Osteoblast (primary cell): ENCODE results near the gene LHFPL6. TPM values are rescaled to one million over a fixed set of nuclear protein-coding genes. Genes with fewer than 3 reads are reported as not detected.

Source experiments
- DNase-seq: peaks from one replicate; pipeline ENCODE4 v3.0.0; 2011; ENCODE audit warnings: low spot score, mixed read lengths; ENCODE audit not compliant: insufficient read length; ENCODE audit errors: missing footprints
- H2AFZ ChIP-seq: 2 replicates; pipeline ENCODE4 v1.6.0; 2011; ENCODE audit warnings: mild to moderate bottlenecking, low read length
- H3K27ac ChIP-seq: 2 replicates; pipeline ENCODE4 v1.5.1; 2011; ENCODE audit warnings: mild to moderate bottlenecking, low read depth, low read length, moderate library complexity
- H3K27me3 ChIP-seq: 2 replicates; pipeline ENCODE4 v1.6.0; 2012; ENCODE audit warnings: mild to moderate bottlenecking, control low read depth, inconsistent platforms, low read length, moderate library complexity; ENCODE audit not compliant: insufficient read depth
- H3K36me3 ChIP-seq: 2 replicates; pipeline ENCODE4 v1.5.1; 2011; ENCODE audit warnings: mild to moderate bottlenecking, low read length, control low read depth, moderate library complexity; ENCODE audit not compliant: insufficient read depth
- H3K4me1 ChIP-seq: 2 replicates; pipeline ENCODE4 v1.5.1; 2011; ENCODE audit warnings: mild to moderate bottlenecking, low read length, control low read depth, moderate library complexity; ENCODE audit not compliant: insufficient read depth
- H3K4me2 ChIP-seq: 2 replicates; pipeline ENCODE4 v1.6.0; 2011; ENCODE audit warnings: mild to moderate bottlenecking, low read length; ENCODE audit not compliant: insufficient read depth
- H3K4me3 ChIP-seq: fragments of 200-600 bp; sonication (generic); 3 replicates; pipeline ENCODE4 v1.5.1; 2012; ENCODE audit warnings: mild to moderate bottlenecking, low read length, inconsistent platforms; ENCODE audit not compliant: insufficient read depth
- H3K79me2 ChIP-seq: 2 replicates; pipeline ENCODE4 v1.6.0; 2012; ENCODE audit warnings: mild to moderate bottlenecking, low read length, control low read depth, inconsistent platforms; ENCODE audit not compliant: insufficient read depth
- H3K9me3 ChIP-seq: 2 replicates; pipeline ENCODE4 v1.5.1; 2011; ENCODE audit warnings: low read depth, low read length, control low read depth
- H4K20me1 ChIP-seq: 2 replicates; pipeline ENCODE4 v1.6.0; 2012; ENCODE audit warnings: mild to moderate bottlenecking, low read length, control low read depth; ENCODE audit not compliant: insufficient read depth
- CTCF ChIP-seq: IDR thresholded peaks from 2 replicates; pipeline ENCODE4 v1.5.1; 2011; ENCODE audit warnings: mild to moderate bottlenecking, low read depth, low read length, moderate library complexity; ENCODE audit errors: extremely low read depth
- total RNA-seq: library from RNA; depleted of rRNA; stranded (reverse); fragments of >200 nt; gene quantifications from 2 replicates; pipeline ENCODE4 v1.2.3, GENCODE V29; 2012

LHFPL6 gene
- total RNA-seq, 1 donor, result 112 TPM

DNA sequence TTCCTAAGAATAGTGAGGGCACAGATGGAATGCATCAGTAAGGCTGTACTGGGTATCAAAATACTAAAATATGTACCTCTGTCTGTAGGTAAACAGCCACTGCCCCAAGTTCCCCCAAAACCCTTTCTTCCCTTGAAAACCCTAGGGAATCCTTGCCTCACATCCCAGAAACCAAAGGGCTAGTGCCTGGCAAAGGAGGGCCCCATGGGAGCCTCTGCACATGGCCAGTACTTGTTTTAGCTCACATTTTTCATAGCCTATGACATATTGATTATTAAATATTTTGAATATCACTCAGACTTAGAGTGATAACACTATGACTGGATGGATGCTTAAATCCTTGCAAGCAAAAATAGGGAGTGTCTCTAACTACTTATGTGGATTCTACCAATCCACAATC lies 237.1 kb downstream of the LHFPL6 start:
- Histone ChIP-seq H4K20me1 (peaks cover 6% of the 10 kb centered on the region), H3K36me3 (no peaks in the 10 kb centered on the region), H3K27me3 (no peaks in the 10 kb centered on the region), H2AFZ (no peak overlapping the region), H3K4me1 (peaks cover 8% of the 10 kb centered on the region), H3K79me2 (peaks cover 3% of the 10 kb centered on the region), H3K9me3 (no peaks in the 10 kb centered on the region), H3K27ac (no peak overlapping the region), H3K4me3 (no peak overlapping the region), H3K4me2 (peak overlapping the region; percentile 35)
- no peak for DNase-seq
- TF ChIP-seq CTCF, result no peak

DNA sequence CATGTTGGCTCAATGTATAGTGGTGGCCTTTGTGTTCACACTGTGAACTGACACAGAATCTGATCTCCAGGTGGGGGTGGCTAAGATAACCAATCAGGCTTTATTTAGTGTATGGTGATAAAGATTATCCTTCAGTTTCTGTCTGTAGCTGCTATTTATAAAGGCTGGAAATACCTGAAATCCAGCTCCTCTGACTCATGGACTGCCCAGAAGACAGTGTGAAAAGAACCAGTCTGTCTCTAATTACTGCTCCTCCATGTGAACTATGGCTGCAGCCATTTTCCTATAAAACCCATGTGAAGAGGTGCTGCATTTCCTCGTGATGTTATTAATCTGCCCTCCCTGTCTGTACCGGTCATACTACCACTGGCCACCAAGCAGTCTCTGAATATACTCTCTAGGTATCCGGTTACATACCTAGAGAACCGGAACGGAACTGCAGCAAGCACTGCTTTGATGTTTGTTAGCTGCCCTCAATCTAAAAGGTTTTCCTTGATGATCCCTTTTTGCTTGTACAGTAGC lies 238.0 kb downstream of the LHFPL6 start:
- peaks cover 8% of the 10 kb centered on the region for H3K4me1 ChIP-seq
- peaks cover 3% of the 10 kb centered on the region for H3K79me2 ChIP-seq
- no peaks in the 10 kb centered on the region for H3K36me3 ChIP-seq
- H2AFZ ChIP-seq, result no peak overlapping the region
- DNase-seq, result no peak
- H3K27me3 ChIP-seq, result no peaks in the 10 kb centered on the region
- H3K9me3 ChIP-seq, result no peaks in the 10 kb centered on the region
- H3K4me3 ChIP-seq, result no peak overlapping the region
- TF ChIP-seq CTCF, result no peak
- no peak overlapping the region for H3K27ac ChIP-seq
- peak overlapping the region; percentile 35 for H3K4me2 ChIP-seq
- peaks cover 3% of the 10 kb centered on the region for H4K20me1 ChIP-seq

DNA sequence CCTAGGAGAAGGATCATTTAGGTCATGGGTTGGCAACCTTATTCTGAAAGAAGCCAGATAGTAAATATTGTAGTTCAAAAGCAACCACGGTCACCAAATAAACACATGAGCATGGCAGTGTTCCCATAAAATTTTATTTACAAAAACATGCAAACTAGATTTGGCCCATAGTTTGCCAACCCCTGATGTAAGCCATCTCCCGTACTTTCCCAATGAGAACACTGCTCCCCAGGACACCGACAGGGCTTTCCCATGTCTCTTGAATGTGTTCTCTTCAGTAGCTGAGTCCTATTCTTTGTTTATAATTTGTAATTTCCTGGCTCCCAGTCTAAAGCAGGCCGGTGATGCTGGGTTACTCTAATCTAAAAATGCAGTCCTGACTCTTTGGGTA lies 239.6 kb downstream of the LHFPL6 start:
- Histone ChIP-seq H2AFZ (no peak overlapping the region), H3K4me1 (peaks cover 8% of the 10 kb centered on the region), H3K9me3 (no peaks in the 10 kb centered on the region), H3K27me3 (no peaks in the 10 kb centered on the region), H4K20me1 (no peaks in the 10 kb centered on the region), H3K27ac (no peak overlapping the region), H3K4me2 (no peak overlapping the region), H3K79me2 (peaks cover 5% of the 10 kb centered on the region), H3K36me3 (no peaks in the 10 kb centered on the region), H3K4me3 (no peak overlapping the region)
- DNase-seq, result no peak
- TF ChIP-seq CTCF, result no peak

GRCh38 chr13:39362652-39363381 lies 240.2 kb downstream of the LHFPL6 start:
- no peak overlapping the region for H2AFZ ChIP-seq
- DNase-seq, result no peak
- H3K79me2 ChIP-seq, result peaks cover 10% of the 10 kb centered on the region
- H4K20me1 ChIP-seq, result no peaks in the 10 kb centered on the region
- no peaks in the 10 kb centered on the region for H3K27me3 ChIP-seq
- H3K4me2 ChIP-seq, result no peak overlapping the region
- H3K4me1 ChIP-seq, result peaks cover 8% of the 10 kb centered on the region
- no peaks in the 10 kb centered on the region for H3K9me3 ChIP-seq
- no peak for TF ChIP-seq CTCF
- no peaks in the 10 kb centered on the region for H3K36me3 ChIP-seq
- H3K4me3 ChIP-seq, result no peak overlapping the region
- H3K27ac ChIP-seq, result no peak overlapping the region
